GM19455 (cell line): ENCODE measurements around the gene ZNF700.
A peak's percentile ranks its signal among the peaks of the same experiment; 100 is the strongest.
"Not testable (repeated sequence)": the region's sequence is repeated elsewhere in the genome, so short reads cannot be mapped to it uniquely, and the experiment has no call there.

ENCODE experiments used
- ATAC-seq: cut with Tn5 transposase; IDR thresholded peaks from one replicate; pipeline ENCODE4 v1.9.1; 2021; ENCODE audit not compliant: unreplicated experiment

The ZNF700 gene

DNA sequence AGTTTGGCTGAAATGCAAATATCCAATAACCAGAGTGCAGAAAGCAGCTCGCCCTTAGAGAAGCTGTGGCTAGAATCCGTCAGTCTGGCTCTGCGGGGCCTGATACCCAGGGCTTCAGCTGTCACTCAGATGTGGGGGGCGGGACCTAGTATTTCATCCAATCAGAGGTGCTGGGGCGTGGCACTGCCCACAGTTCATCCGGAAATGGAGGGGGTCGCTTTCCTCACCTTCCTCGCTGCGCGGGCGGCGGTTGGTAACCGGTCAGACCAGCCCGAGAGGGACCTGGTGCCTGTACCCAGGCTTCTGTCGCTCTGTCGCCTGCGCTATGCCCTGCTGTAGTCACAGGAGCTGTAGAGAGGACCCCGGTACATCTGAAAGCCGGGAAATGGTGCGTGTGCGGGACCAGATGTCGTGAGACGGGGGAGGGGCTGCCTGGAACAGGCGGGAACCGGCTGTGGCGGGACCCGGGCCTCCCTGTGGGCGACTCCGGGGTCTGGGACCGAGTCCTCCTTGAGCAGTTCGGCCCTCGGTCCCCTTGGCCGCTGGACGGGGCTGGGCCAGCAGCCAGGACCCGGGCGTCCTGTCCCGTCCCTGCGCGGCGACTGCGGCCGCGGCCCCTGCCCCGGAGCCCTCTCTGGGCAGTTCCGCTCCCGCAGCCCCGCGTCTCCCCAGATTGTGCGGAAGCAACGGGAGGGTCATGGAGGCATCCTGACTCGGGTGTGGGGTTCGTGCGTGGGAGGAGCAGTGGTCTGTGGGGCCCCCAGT, at the start of gene ZNF700:
ZNF700 (plus strand) TSS at position 222 of the 765 bp plus-strand sequence; CDS start at position 326, 104 bp downstream.
- peak; percentile 82 for ATAC-seq

DNA sequence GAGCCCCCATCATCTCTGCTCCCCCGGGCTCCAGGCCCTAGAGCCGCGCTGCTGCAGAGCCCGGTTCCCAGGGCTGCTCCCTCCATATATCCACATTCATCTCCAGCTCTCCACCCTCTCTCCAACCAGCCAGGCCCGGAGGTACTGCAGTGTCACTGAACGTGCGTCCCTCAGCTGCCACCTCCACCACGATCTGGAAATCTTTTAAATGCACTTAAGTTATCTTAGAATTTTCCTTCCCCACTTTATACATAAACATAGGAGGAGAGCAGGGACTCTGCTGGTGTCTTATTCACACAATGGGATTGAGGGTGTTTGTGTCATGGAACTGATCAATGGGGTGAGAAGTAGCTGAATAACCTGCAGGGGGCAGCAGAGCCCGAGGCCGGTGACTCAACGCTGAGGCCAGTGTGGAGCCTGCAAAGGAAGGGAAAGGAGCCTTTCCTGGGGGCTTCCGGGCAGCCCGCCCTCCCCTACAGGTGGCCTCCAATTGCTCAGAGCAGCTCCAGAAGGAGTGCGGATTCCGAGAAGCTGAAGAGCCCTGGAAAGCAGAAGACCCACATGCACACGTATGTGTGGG, 45.1 kb upstream of the ZNF700 start:
- not testable (repeated sequence) for ATAC-seq

DNA sequence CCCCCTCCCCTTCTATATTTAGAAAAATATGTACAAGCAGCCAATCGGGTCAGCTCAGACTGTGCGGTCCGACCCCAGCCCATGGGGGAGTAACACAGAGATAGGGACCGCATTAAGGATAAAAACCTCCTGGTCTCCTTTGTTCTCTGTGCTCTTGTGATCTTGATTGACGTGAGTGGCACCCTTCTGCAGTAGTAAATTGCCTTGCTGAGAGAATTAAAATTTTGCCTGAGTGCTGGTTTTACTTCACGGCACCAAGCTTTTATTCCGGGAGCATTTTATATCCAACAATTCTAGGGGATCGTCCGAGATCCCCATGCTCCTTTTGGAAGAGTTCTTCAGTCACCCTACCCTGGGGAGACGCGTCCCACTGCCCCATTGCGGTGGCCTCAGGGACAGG, 44.3 kb upstream of the ZNF700 start:
- no peak for ATAC-seq

DNA sequence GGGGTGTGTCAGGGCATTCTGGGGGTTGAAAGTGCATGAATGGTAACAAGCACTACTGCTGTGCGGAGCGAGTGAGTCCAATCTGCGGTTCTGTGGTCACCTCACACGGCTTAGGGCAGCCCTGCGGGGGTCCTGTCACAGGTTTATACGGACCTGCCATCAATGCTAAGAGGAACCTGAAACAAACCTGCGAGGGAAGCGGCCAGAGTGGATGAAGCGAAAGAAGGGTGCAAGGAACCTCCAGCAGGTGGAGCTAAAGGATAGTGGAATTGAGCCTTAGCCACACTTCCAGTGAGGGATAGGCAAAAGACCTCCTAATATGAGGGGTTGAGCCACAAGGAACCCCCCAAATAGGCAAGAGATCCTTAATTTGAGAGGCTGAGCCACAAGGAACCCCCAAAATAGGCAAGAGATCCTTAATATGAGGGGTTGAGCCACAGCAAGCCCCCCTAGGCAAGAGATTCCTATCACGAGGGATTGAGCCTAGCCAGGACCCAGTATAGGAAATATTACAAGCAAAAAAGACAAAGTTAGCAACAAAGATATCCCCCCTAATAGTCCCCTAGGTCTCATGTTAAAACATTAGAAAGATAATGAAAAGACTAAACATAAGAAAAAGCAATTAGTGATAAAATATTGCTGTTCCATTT, 43.6 kb upstream of the ZNF700 start:
- no peak for ATAC-seq

DNA sequence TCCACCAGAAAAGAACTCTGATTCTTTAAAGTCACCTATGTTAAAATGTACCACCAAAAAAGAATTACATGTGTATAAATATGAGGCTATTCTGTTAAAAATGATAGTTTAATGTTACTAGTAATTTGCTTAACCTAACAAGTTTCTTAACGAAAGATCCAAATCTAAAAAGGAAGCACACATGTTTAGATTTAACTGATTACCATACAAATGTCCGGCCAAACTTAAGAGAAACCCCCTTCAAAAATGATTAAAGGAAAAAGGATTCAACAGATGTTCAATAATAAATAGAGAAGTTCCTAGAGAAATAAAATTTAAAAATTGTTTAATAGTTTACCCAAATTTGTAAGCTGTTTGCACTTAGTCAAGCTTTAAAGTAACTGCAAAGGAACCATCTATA, 42.3 kb upstream of the ZNF700 start:
- ATAC-seq = no peak

DNA sequence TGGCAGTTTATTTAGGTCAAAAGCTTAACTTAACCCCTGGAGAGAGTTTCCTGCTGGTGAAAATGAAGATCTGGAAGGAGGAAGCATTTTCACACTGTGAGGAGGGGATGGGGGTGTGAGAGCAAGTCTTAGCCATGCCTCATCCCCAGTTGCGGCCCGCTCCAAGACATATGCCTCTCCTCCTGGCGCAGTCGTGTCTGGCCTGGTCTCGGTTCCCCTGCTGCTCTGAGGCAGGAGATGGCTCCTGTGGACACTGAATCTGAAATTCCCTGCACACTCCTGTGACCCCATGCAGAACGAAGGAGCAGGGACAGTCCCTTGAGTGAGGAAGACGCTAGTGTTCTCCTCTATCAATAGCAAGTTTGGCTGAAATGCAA, 37.7 kb upstream of the ZNF700 start:
- no peak for ATAC-seq

DNA sequence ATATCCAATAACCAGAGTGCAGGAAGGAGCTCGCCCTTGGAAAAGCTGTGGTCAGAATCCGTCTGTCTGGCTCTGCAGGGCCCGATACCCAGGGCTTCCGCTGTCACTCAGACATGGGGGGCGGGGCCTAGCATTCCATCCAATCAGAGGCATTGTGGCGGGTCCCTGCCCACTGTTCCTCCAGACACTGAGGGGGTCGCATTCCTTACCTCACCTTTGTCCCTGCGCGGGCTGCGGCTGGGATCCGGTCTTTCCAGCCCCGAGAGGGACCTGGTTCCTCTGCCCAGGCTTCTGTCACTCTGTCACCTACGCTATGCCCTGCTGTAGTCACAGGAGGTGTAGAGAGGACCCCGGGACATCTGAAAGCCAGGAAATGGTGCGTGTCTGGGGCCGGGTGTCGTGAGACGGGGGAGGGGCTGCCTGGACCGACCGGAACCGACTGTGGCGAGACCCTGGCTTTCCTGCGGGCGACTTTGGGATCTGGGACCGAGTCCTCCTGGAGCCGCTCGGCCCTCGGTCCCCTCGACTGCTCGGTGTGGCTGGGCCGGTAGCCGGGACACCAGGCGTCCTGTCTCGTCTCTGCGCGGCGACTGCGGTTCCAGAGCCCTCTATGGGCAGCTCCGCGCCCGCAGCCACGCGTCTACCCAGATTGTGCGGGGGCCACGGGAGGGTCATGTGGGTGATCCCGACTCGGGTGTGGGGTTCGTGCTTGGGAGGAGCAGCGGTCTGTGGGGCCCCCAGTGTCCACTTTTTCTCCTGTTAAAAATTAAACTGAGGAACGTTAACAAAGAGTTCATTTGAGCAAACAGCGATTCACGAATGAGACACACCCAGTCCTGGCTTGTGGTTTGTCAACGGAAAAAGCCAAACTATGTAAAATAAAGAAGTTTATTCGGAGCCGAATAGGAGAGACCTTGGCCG, 37.0 kb upstream of the ZNF700 start, which contains the start of gene ZNF69:
ZNF69 (plus strand) TSS at position 172 of the 921 bp plus-strand sequence; CDS start at position 314, 142 bp downstream.
- ATAC-seq = peak; percentile 64

DNA sequence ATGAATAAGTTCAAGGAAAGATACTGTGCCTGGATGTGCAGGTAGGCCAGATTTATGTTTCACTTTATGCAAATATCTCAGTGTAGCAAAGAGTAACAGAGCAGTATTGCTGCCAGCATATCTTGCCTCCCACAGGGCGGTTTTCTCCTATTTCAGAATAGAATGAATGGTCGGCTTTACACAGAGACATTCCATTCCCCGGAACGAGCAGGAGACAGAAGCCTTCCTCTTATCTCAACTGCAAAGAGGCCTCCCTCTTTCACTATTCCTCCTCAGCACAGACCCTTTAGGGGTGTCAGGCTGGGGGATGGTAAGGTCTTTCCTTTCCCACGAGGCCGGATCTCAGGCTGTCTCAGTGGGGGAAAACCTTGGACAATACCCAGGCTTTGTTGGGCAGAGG, 35.0 kb upstream of the ZNF700 start:
- ATAC-seq = not testable (repeated sequence)

DNA sequence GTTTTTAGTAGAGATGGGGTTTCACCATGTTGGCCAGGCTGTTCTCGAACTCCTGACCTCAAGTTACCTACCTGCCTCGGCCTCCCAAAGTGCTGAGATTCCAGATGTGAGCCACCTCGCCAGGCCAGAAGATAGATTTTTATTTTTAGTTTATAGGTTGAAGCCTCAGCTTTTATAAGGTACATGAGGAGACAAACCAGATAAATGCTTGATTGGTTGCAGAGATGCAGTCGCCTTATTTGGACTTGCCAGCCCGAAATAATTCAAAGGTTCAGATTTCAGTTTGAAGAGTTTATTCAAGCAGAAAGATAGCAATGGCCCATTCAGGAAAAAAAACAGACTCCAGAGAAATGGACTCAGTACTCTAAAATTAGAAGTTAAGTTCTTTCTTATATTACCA, 34.3 kb upstream of the ZNF700 start:
- ATAC-seq = no peak

DNA sequence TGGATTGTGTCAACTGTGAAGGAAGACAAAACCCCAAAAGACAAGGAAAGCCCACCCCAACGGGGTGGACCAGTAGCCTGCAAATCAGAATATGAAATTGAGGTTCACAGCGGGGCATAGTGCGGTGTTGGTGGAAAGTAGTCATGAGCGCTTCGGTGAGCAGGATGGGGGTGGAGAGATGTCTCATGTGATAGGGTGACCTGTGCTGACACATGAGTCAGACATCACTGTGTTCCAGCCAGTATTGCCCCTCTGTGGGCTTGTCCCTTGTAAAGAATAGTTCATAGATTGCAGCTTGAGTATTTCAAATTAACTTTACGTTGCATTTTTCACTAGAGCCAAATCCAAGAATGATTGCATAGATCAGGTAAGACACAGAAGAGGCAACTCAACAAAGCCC, 30.1 kb upstream of the ZNF700 start:
- ATAC-seq = no peak

DNA sequence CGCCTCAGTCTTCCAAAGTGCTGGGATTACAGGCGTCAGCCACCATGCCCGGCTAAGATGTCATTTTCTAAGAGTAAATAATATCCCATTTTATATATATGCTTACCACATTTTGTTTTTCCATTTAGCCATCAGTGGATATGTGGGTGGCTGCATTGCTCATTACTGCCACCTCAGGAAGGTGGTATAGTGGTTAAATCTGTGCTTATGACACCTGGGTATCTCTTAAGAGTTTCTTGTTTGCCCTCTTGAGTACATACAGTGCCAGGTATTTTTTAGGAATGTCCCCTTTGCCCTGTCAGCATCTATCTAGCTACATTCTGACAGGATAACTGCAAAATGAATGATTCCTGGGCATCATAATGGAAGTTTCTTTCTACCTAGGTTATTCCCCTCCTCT, 22.7 kb upstream of the ZNF700 start:
- no peak for ATAC-seq

DNA sequence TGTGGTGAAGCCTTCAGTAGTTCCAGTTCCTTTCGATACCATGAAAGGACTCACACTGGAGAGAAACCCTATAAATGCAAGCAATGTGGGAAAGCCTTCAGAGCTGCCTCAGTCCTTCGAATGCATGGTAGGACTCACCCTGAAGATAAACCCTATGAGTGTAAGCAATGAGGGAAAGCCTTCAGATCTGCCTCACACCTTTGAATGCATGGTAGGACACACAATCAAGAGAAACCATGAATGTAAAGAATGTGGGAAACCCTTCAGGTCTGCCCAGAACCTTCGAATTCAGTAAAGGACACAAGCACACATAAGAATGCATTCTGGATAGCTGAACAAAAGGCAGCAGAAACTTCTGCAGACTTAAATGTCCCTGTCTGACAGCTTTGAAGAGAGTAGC, 19.0 kb upstream of the ZNF700 start:
- no peak for ATAC-seq

DNA sequence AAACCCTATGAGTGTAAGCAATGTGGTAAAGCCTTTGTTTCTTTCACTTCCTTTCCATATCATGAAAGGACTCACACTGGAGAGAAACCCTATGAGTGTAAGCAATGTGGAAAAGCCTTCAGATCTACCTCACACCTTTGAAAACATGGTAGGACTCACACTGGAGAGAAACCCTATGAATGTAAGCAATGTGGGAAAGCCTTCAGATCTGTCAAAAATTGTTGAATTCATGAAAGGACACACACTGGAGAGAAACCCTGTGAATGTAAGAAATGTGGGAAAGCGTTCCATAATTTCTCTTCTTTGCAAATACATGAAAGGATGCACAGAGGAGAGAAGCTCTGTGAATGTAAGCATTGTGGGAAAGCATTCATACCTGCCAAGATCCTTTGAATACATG, 13.0 kb upstream of the ZNF700 start:
- not testable (repeated sequence) for ATAC-seq

DNA sequence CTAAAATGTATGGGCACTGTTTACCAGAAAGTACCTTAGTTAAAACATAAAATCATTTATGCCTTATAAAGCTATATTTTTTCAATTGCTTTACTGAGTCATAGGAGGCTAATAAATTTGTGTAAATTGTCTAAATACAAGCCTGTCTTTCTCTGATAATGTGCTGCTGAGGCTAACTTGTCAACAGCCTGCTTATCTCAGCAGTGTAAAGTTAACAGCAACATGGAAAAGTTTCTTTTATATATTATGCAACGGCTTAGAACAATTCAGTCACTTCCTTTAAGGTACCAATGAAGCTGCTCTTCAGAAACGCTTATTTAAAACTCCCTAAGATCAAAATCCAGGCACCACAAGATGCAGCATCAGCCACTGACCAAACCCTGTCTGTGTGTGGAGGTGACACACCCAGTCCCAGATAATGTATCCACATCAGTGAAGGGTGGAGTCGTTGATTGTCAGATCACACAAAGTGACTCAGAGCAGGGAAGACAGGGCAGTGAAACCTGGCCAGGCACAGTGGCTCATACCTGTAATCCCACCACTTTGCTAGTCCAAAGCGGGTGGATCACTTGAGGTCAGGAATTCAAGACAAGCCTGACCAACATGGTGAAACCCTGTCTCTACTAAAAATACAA, 10.4 kb upstream of the ZNF700 start:
- not testable (repeated sequence) for ATAC-seq

DNA sequence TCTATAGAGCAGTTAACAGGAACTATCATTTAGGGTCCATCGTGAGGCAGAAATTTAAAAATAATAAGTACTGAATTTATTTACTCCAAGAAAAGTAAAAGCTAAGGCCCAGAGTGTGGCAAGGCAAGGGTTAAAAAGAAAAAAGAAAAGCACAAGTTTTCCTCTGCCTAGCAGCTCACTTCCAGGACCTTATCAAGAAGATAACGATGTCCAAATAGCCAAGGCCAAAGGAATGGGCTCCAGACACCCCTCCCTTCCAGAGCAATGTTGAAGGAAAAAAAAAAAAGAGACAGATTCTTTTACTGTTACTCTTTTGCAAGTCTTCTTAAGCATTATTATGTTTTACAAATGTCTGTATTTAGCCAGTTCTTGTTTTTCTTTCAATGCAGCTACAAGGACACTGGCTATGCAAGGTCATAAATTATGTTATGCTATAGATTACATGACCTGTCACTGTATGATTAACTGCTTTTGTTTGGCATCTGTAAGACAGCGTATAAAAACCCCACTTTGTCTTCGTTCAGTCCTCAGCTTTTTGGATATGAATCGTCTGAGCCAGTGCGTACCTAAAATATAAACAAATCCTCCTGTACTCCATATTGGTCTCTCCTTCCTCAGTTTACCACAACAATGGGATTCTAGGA, 2.9 kb upstream of the ZNF700 start:
- ATAC-seq = no peak

DNA sequence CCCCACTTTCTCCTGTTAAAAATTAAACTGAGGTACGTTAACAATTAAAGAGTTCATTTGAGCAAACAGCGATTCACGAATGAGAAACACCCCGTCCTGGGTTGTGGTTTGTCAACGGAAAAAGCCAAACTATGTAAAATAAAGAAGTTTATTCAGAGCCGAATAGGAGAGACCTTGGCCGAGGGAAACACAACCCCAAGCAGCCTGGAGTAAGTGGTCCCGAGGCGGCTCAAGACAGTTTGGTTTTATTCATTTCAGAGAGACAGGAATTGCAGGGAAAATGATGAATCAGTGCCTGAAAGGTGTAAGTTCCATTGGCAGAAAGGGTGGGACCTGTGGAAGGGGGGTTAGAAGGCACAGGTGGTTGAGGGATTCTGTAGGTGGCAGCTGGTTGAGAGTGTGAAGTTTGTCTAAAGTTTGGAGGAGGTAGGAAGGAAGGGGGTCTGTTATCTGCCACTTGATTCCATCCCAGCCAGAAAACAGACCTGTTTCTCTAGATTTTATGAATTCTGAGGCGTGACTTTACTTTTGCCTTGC, 812 bp downstream of the ZNF700 start:
- not testable (repeated sequence) for ATAC-seq

DNA sequence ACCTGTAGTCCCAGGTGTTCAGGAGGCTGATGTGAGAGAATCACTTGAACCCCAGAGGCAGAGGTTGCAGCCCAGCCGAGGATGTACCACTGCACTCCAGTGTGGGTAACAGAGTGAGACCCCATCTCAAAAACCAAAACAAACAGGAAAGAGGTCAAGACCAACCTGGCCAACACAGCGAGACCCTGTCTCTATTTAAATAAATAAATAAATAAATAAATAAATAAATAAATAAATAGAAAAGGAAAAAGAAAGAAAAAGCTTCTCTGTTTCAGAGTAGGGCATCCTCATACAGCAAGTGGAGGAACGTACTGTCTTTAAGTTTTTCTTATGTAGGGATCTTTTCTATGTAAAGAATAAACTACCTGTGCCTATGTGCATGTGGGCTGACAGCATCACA, 2.3 kb downstream of the ZNF700 start:
- no peak for ATAC-seq

DNA sequence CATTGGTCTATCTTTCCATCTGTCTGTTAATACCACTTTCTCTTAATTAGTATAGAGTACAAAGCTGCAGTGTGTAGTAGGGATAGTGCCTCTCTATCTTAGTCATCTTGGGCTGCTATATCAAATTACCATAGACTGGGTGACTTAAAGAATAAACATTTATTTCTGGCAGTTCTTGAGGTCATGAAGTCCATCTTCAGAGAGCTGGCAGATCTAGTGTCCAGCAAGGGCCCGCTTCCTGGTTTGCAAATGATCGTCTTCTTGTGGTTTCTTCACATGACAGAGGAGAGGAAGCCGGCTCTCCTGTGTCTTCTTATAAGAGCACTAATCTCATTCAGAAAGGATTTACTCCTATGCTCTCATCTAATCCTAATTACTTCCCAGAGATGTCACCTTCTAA, 6.1 kb downstream of the ZNF700 start:
- ATAC-seq = no peak

DNA sequence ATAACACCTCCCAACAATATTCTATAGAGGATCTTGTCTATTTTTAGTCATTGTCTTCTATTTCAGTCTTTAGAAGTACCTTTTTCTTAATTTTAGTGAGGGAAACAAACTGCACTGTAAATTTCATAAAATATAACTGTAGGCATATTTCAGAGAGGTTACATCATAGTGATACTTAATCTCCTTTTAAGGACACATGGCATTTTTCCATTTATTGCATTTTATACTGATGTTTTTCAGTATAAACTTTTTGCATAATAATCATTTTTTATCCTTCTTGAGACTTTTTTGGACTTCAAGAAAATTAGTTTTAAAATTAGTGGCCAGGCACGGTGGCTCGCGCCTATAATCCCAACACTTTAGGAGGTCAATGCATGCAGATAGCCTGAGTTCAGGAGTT, 6.6 kb downstream of the ZNF700 start:
- ATAC-seq = no peak

DNA sequence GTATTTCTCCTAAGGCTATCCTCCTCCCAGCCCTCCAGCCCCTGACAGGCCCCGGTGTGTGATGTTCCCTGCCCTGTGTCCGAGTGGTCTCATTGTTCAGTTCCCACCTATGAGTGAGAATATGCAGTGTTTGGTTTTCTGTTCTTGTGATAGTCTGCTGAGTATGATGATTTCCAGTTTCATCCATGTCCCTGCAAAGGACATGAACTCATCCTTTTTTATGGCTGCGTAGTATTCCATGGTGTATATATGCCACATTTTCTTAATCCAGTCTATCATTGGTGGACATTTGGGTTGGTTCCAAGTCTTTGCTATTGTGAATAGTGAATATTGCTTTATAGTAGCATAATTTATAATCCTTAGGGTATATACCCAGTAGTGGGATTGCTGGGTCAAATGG, 10.9 kb downstream of the ZNF700 start:
- ATAC-seq = not testable (repeated sequence)
